ENCODE results near the gene GATM.
"Not testable (repeated sequence)": the region's sequence is repeated elsewhere in the genome, so short reads cannot be mapped to it uniquely, and the experiment has no call there.

GATM gene

DNA sequence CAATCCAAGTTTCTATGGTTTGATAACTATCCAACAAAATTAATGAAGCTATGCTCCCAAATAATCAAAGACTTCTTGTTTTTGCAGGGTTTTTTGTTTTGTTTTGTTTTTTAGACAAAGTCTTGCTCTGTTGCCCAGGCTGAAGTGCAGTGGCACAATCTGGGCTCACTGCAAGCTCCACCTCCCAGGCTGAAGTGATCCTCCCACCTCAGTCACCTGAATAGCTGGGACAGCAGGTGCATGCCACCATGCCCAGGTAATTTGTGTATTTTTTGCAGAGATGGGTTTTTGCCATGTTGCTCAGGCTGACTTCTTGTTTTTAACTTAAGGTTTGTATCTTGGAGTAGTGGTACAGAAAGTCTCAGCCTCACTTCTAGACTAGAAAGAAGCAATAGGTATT, 11.0 kb upstream of the GATM start:
- DNase-seq (ENCODE audit: low spot score) = no peak

DNA sequence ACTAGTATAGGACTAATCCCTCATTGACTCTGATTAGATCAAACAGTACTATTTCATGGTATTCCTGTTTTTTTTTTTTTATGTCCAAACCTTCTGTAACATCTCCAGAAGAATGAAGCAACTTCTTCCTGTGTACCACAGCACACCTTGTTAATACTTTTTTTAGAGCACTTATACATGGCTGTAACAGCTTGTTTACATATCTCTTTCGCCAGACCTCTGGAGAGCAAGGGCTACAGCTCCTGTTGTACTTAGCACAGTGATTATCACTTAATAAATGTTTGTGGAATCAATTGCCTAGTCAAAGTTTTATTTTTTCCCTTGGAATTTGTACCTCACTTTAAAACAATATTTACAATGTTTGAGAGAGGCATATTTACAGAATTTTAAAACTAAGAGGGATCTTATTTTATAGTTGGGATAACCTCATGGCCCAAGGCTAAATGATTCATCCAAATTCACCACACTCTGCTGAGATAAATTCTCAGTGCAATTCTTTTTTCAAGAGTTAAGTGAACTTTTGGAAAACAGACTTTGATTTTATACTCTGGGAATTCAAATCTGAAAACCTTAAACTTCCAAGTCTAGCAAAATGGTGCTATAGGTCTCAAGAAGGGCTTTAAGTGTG, 9.2 kb upstream of the GATM start:
- no peak for DNase-seq (ENCODE audit: low spot score)

DNA sequence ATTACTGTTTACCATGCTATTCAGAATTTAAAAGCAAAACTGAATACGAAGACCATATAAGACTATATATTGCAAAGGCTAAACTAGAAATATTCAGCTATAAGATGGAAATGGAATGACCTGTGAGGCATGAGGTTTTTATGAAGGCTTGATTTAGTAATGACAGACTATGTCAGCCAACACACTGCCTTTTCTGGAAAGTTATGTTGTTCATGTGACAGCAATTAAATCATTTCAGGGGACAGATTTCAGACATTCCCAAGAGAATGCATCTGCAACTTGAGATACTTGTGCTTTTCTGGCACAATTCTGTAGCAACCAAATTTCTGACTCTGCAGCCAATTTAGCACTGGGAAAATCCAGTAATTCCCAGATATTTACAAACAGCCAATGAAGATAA, 8.6 kb upstream of the GATM start:
- no peak for DNase-seq (ENCODE audit: low spot score)

DNA sequence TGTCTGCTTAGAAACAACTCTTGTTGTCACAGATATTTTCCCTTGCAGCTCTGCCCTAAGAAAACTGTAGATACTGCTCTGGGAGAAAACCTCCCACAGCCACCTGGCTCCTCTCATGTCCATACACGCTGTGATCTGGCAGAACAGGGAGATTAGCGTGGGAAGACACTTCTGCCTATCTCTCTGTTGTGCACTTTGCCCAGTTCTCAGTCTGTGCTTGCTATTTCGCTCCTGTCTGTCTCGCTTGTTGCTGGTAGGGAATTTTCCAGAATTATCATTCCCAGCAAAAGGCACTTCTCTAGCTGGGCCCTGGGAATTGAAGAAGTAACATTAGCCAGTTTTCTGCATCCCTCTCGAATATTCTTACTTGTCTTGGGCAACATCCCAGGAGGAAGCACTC, 8.1 kb upstream of the GATM start:
- no peak for DNase-seq (ENCODE audit: low spot score)

DNA sequence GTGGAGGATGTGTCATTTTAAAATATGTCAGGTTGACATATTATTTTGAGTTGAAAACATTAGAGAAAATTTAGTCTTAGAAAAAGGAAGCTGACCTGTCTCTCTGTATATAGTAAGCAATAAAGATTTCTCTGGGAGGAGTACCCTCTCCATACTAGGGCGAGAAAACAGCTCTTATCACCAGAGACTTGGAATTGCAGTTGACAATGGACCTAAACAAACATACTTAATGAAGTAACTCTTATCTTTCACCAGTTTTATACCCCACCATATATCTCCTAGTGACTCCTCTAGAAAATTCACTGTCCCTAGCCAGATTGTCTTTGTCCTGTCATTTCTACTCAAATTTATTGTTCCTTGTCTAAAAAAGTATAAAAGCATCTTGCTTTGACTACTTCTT, 7.2 kb upstream of the GATM start:
- no peak for DNase-seq (ENCODE audit: low spot score)

DNA sequence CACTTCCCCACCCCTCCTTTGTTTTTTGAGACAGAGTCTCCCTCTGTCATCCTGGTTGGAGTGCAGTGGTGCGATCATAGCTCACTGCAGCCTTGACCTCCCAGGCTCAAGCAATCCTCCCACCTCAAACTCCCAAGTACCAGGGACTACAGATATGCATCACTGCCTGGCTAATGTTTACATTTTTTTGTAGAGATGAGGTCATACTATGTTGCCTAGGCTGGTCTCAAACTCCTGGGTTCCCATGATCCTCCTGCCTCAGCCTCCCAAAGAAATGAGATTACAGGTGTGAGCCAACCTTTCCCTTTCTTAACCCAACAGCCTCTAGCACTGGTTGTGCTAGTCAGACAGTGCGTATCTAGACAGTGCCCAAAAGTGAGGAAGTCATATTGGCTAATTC, 6.4 kb upstream of the GATM start:
- no peak for DNase-seq (ENCODE audit: low spot score)

DNA sequence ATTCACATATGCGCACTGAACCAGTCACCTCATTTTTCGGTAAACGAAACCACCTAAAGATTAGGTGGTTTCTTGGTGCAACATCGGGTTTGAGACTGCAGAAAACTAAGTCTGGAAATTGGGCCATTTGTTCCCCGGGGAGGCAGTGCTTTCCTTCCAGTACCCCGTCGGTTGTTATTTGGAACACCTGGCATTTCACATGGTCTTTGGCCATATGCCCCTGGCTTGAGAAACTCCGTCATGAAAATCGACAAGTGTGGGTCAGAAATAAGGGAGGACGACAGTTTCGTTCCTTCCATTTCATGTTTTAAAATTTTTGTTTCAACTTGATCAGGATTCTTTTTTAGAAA, 544 bp upstream of the GATM start:
- peak; percentile 72 for DNase-seq (ENCODE audit: low spot score)

DNA sequence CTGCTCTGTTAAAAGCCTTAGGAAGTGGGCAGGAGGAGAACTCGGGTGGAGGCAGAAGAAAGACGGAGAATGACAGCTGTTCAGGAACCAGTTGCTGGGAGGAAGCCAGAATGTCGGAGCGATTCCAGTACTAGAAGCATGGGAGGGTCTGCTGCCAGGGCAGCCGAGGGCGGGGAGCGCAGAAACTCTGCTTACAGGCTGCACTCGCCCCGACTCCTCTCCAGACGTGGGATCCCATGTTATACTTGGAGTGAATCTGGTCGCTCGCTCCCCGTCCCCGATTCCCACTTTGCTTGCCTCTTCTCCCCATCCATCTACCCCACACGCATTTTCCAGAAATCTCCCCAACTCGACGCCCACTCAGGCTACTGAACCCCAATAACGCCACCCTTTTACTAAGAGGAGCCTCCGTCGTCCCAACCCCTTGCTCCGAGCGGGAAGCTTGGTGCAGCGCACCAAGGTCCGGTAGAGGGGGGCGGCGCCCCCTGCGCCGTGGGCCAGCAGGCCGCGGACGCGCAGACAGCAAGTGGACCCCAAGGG, 665 bp downstream of the GATM start:
- peak; percentile 66 for DNase-seq (ENCODE audit: low spot score)

DNA sequence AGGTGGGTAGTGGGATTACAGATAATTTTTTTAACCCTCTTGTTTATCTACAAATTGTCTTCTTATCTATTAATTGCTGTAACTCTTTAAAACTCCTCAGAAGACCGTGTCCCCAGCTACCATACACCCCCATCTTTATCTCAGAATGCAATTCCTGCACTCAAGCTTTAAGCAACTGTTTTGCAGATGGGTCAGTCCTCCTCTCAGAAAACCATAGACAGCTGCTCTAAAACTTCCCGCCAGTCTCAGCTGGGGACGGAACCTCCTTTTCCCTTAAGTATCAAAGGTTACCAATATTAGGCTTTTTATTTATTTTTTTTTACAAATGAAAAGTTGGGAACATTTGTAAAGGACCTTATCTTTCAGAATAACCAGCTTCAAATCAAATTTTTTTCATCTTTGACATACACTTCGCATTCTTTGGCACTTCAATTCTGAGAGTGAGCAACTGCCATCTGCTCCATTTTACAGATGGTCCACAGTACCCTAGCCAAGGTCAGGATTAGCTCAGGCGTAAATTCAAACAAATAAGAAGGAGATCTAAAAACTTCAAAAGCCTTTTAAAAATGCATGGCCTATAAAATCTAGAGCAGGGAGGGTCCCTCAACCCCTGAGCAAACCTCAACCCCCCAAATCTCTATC, 1.3 kb downstream of the GATM start:
- DNase-seq (ENCODE audit: low spot score) = no peak

DNA sequence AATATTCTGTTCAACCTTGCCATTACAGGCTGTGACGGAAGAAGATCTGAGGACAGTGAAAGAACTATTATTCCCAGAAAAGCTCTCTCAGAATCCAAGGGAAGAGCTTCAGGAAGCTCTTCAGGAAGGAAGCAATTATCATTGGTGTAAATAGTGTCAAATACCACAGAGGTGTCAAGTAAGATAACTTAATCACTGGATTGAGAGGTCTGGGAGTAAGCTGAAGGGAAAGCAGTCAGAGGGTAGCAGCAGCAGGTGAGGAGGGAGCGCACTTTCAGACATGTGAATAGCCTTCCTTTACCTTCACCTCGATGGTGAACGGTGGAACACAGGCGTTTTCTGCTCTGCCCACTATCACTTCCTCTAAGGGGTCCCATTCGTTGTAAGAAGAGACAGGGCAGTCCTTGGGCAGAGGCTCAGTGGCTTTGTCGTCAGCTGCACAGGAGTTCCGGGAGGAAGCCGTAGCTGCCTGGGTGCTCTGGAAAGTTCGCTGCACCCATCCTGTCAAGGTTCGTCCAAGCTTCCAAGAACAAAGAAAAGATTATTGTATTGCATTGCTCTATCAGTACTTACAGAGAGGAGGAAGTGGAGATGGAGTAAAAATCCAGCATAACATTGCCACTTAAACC, 1.9 kb downstream of the GATM start:
- peak; percentile 70 for DNase-seq (ENCODE audit: low spot score)

DNA sequence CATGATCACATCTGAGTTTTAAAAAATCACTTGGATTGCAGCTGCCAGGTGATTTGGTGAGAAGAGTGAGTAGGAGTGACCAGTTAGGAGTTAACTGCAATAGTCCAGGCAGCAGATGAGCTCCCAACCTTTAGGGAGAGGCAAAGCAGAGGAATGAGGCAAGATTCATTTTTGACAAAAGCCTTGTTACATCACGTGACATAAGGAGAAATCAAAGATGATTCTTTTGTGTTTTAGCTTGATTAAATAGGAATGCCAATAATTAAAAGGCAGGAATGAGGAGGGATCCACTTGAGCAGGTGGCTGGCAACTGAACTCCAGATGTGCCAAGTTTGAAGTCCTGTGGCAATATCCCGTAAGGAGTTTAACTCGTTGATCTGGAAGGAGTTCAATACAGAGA, 2.5 kb downstream of the GATM start:
- DNase-seq (ENCODE audit: low spot score) = no peak

DNA sequence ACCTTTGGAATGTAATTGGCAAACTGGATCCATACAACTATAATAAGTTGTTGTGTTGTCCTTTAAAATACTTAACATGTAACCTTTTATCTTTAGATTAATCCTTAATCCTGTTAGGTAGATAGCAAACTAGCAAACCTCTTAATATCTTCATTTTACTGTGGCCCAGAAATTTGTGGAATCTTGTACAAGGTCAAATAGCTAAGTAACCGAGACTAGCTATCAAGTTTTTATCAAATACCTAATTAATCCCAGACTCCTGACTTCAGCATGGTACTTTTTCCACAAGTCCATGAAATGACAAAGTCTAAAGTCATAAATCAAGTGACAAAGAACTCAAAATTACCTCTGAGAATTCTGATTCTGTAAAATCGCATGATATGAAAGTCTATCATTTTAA, 4.4 kb downstream of the GATM start:
- no peak for DNase-seq (ENCODE audit: low spot score)

DNA sequence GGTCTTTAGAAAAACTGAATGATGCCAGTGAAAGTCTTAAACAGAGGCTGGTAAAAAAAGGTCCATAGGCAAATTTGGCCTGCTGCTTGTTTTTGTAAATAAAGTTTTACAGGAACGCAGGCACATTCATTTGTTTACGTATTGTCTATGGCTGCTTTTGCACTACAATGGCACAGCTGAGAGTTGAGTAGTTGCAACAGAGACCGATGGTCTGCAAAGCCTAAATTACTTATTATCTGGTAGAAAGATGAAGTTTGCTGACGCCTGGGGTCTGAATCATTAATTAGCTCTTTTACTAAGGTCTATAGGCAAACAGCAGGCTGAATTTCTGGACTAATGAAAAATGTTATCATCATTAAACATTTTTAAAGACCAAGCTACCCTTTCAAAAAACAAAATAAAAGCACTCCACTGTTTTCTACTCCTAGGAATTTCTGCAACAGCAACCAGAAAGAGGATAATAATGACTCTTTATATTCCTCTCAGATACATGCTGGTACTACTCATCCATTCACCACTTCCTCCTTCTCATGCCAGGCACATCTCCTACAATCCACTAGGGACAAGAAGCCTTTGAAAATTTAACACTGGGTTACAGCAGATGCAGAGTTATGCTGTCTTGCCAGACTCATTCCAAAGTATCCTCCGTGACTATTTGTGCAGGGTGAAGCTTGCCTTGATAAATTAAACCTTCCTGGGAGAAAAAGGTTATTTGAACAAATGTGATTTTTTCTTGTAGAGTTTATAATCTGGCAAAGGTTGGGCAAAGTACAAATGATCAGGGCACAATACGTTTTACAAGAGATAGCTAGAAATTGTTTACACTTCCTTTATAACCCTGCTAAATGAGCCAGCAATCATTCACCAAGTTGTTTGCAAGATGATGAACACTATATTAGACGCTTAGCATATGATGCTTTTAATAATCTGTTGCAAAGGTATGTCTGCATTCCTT, 6.0 kb downstream of the GATM start:
- DNase-seq (ENCODE audit: low spot score) = peak; percentile 98

DNA sequence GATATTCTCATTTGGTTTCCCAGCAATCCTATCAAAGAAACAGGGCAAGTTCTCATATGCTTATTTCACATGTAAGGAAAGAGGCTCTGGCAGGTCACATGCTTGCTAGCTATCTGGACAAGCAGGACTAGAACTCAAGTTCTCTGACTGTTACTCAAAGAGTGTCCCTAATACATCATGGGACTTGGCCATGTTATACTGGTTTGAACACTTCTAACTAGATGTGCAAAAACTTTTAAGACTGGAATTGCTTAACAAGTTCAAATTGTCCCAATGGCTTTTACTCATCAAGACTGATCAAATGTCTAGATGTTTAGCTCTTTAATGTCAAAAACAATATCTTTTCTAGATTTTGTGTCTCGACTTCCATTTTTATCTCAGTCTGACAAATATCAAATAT, 6.8 kb downstream of the GATM start:
- DNase-seq (ENCODE audit: low spot score) = no peak

DNA sequence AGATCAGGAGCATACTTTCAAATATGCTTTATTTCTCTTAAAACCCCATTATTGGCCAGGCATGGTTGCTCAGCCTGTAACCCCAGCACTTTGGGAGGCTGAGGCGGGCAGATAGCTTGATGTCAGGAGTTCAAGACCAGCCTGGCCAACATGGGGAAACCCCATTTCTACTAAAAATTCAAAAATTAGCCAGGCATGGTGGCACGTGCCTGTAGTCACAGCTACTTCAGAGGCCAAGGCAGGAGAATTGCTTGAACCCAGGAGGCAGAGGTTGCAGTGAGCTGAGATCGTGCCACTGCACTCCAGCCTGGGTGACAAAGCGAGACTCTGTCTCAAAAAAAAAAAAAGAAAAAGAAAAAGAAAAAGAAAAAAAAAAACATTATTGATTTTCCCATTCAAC, 8.3 kb downstream of the GATM start:
- not testable (repeated sequence) for DNase-seq (ENCODE audit: low spot score)

DNA sequence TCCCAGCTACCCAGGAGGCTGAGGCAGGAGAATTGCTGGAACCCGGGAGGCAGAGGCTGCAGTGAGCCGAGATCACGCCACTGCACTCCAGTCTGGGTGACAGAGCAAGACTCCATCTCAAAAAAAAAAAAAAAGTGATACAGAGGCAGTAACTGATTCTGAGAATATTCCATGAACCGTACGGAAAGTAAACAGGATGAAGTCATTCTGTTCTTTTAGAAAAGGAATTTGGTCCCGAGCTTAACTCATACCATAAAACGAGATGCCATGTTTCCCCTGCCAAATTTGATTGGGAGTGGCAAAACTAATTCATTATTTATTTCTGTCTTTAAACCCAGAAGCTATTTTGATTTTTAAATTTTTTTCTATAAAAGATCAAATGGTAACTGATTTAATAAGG, 11.1 kb downstream of the GATM start:
- not testable (repeated sequence) for DNase-seq (ENCODE audit: low spot score)

DNA sequence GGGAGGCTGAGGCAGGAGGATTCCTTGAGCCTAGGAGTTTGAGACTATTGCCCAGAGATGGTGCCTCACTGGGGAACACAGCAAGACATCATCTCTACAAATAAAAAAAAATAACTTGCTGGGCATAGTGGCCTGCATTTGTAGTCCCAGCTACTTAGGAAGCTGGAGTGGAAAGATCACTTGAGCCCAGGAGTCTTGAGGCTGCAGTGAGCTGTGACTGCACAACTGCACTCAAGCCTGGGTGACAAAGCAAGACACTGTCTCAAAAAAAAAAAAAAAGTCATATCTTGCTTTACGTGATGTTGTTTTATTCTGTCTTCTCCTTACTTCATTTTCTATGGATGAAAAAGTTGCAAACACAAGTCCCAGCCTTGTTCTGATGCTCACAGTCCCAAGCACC, 14.1 kb downstream of the GATM start:
- DNase-seq (ENCODE audit: low spot score) = no peak

DNA sequence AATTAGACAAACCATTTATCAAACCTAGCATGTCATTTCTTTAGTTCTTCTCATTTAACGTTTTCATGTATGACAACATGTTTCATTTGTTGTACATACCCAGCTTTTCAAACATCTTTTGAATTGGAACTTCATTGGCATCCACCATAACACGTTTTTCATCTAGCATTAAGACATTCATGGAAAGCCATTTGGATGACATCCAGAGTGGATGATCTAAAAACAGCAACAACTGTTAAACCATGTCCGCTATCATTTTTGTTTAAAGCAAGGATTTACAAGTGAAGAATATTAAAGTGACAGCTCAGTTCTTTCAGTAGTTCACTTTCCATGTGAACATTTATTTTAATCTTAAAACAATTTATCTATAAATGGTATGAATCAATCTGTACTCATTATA, 14.5 kb downstream of the GATM start:
- no peak for DNase-seq (ENCODE audit: low spot score)

DNA sequence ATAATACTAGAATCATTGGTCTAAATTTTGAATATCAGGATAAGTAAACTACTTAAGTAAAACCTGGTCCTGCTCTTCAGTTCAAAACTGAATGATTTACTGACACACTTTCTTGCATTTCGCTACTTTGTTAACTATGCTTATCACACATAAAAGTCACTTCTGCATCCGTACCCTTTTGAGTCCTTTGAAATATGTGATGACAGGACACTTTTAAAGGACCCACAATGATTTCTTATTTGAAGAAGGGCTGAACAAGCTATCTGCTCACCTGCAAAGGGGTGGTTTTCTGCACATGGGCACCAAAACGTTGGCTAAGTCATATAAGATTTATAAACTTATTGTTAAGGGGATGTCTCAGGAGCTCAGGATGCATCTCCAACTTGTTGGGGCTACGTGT, 15.0 kb downstream of the GATM start:
- no peak for DNase-seq (ENCODE audit: low spot score)

DNA sequence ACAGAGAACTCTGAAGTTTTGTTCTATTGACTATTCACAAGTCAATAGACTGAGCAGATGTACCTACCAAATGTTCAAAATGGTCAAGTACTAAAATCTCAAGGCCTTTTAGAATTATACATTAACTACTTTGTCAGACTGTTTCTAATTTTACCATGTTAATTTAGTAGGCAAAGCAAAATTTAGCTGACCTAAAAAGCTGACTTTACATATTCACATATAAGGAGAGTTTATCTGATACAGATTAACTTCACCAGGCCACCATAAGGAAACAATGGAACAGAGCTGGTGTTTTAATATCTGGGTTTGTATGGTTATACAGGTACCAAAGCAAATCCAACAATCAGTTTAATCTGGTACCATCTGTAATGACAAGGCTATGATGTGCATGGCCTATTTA, 15.9 kb downstream of the GATM start:
- DNase-seq (ENCODE audit: low spot score) = no peak

DNA sequence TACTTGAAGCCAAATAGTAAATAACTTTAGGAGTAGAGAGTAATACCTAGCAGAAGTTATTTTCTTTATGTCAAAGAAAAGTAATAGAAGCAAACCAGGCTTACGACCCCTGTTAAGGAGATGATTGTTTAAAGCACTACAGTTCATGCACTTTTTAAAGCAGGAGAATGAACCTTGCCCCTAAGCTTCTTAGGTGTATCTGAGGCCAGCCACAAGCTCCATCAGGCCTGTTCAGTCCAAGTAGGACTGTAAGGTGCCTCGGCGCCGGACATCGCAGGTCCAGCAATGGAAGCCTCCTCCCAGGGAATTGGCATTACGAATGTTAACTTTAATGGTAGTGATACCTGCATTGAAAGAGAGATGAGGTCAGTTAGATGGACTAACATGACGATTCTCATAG, 16.5 kb downstream of the GATM start:
- no peak for DNase-seq (ENCODE audit: low spot score)

DNA sequence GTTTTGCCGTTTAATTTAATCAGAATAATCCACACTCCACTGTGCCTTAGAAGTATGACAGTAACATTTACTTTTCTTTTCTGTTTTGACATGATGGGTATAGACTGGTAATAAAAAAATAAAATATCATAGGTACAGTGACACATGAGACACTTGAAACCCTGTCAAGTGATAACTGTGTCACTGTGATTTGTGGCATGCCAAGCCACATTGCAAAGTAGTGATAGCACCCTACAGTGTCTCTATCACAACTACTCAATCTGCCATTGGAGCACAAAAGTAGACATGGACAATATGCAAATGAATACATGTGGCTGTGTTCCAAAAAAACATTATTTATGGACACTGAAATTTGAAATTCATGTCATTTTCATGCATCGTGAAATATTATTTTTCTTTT, 22.5 kb downstream of the GATM start:
- DNase-seq (ENCODE audit: low spot score) = no peak

DNA sequence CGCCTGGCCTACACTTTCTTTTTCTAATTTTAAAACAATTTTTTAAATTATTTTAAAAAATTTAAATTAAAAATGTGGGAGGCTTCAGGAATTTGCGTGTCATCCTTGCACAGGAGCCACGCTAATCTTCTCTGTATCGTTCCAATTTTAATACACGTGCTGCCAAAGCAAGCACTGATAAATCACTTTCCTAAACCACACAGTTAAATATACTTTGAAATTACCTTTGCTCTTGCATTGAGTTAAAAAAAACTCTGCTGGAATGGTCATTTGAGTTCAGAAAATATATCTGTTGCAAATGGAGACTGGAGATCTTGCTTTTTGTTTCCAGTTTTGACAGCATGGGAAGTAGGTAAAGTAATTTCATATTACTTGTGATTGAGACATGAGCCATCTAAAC, 23.6 kb downstream of the GATM start:
- DNase-seq (ENCODE audit: low spot score) = no peak
